Activated T-cell treated with anti-CD3 and anti-CD28 coated beads, Interleukin-2, amount 50 U/mL, for 48 hours (primary cell): ENCODE measurements around the gene HIF1A.
A peak's percentile ranks its signal among the peaks of the same experiment; 100 is the strongest.
"Not testable (repeated sequence)": the region's sequence is repeated elsewhere in the genome, so short reads cannot be mapped to it uniquely, and the experiment has no call there.

Source experiments
- DNase-seq, 2 experiments: peaks; one replicate each; pipeline ENCODE4 v3.0.0-alpha.2; 2020

The HIF1A gene

DNA sequence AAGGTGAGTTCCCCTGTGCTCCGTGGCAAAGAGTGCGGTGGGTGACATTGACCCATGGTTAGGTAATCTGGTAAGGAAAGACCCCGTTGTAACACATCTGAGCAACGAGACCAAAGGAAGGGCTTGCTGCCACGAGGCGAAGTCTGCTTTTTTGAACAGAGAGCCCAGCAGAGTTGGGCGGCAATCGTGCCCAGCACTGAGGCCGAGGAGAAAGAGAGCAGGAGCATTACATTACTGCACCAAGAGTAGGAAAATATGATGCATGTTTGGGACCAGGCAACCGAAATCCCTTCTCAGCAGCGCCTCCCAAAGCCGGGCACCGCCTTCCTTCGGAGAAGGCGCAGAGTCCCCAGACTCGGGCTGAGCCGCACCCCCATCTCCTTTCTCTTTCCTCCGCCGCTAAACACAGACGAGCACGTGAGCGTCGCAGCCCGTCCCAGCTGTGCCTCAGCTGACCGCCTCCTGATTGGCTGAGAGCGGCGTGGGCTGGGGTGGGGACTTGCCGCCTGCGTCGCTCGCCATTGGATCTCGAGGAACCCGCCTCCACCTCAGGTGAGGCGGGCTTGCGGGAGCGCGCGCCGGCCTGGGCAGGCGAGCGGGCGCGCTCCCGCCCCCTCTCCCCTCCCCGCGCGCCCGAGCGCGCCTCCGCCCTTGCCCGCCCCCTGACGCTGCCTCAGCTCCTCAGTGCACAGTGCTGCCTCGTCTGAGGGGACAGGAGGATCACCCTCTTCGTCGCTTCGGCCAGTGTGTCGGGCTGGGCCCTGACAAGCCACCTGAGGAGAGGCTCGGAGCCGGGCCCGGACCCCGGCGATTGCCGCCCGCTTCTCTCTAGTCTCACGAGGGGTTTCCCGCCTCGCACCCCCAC, at the start of gene HIF1A:
TSS of gene HIF1A (plus strand) at position 684 of the 865 bp plus-strand sequence. CDS start 292 bp downstream, outside the sequence.
- peak; percentile 94 to 96 for DNase-seq

DNA sequence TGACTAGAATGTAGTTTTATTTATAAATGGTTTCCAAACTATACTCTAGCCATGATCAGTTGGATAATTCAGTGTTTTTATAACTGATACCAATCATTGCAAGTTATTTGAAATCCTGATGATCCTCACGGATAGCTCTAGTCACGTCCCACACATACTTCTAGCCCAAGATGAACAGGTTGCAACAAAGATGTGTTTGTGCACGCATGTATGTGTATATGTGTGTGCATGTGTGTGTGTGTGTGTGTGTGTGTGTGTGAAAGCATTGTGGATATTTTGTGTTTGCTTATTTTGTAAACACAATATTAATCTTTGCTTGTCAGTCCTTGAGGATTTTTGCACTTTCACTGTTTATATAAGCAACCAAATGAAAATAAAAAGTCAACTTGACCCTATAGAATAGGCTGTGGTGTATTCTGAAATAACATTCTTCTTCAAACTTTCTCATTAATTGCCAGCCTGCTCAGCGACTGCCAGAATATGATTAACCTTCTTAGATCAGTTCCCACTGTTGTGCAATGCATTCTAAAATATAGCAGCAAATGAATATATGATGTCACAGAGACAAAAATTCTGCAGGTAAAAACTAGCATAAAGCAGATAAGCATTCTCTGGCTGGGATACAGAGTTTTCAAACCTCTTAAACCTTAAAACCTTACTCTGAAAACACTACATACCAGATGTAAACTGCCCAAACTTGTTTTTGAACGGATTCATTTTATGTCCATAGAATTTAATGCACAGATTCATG, 48.8 kb upstream of the HIF1A start:
- DNase-seq: no peak

DNA sequence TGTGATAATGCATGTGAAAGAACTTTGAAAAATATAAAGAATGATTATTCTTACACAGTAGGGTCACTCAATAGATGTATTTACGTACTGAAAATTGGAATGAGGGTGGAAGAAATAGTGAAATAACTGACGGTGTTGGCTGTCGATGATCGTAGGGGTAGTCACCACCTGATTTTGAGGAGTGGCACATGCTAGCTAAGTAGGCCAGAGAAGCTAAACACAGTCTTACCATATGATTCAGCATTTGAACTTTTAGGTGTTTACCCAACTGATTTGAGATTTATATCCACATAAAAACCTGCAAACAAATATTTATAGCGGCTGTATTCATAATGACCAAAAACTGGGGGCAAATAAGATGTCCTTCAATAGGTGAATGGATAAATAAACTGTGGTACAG, 47.6 kb upstream of the HIF1A start:
- DNase-seq: no peak

DNA sequence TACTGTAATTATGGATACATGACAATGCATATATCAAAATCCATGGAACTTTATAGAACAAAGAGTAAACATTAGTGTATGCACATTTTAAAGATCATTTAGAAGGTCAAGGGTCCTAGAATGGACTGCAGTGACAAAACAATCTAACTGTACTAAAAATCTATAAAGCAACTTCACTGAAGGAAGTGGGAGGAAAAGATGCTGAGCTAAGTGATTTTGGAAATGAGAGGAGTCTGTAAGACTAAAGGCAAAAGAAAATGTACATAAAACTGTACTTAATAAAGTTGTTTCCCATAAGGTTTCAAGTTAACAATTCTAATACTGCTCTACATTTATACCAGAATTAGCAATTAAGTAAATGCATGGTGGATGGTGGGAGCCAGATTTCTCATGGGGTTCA, 46.9 kb upstream of the HIF1A start:
- DNase-seq: no peak

DNA sequence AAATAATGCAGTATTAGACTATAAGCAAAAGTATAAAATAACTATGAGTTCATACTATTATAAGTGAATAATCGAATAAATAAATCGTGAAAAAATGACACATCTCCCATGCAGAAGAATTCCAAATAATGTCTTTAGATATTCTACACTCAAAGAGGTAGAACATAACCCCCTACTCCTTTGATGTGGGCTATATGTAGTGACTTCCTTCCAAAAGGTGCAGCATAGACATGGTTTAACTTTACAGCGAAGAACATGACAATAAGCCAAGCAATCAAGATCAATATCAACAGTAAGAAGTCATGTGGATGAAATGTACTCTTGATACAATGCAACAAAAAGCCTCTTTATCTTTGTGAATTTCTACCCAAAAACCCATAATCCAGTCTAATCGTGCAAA, 46.0 kb upstream of the HIF1A start:
- DNase-seq: no peak

DNA sequence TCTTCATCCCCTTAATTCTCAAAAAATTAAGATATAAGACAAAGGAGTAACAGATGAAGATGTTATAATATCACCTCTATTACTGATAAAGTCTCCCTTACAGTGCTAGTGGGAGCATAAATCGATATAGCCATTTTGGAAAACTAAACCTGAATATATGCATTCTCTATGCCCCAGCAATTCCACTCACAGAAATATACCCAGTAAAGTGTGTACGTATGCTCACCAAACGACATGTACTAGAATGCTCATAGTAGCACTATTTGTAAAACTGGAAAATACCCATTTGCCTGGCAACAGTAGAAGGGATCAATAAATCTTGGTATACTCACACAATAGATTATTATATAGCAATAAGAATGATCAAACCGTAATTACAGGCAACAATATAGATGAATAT, 44.0 kb upstream of the HIF1A start:
- DNase-seq: no peak

DNA sequence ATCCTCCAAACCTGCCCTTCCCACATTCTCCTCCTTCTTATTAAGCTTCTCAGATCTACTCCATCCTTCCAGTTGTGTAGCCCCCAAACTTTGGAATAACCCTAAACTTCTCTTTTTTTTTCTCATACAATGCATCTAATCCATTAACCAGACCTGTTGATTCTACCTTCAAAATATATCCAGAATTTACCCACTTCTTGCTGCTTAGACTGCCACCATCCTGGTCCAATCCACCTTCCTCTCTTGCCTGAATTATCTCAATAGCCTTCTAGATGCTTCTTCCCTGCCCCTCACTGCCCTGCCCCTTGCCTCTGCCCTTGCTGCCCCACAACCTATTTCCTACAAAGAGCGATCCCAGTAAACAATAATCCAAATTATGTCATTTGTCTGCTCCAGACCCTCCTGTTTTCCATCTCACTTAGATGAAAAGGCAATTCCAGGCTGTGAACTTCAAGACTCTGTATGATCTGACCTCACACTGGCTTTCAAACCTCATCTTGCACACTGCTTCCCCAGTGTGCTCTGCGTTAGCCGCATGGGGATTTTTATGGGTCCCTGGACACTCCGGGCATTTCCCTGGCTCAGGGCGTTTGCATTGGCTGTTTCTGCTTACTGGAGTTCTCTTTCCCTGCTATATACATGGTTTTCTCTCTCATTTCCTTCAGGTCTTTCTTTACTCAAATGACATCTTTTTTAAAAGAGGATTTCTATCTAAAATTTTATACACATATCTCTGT, 42.6 kb upstream of the HIF1A start:
- no peak for DNase-seq

DNA sequence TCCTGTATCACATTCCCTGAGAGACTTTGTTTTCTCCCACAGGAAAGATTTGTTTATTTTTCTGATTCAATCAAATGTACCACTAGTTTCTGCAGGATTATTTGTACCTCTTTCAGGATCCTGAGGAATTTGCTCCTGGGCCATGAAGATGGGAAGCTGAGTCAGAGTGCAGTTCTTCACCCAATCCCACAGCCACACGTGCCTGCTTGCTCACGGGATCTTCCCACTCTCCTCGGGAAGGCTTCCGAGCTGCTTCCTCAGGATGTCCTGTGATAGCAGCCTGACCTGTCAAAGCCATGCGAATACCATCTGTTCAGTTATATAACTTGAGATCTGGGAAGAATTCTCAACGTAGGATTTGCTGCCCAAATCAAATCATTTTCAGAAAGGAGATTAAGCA, 41.8 kb upstream of the HIF1A start:
- DNase-seq: no peak

DNA sequence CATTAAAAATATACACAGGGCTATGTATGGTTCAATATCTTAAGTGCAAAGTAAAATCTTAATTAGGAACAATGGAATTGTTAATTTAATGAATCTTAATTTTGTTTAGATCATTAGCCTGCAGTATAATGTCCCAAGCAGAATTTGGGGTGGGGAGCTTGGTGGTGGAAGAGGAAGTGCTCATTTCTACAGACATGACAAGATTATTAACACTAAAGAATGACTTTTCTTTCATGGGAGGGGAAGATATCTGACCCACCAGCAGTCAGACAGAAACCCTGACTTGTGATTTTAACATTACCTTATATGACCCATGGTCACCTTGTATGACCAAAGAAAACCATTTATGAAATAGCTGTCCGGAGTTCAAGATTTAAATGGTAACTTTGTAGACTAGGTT, 41.3 kb upstream of the HIF1A start:
- no peak for DNase-seq

DNA sequence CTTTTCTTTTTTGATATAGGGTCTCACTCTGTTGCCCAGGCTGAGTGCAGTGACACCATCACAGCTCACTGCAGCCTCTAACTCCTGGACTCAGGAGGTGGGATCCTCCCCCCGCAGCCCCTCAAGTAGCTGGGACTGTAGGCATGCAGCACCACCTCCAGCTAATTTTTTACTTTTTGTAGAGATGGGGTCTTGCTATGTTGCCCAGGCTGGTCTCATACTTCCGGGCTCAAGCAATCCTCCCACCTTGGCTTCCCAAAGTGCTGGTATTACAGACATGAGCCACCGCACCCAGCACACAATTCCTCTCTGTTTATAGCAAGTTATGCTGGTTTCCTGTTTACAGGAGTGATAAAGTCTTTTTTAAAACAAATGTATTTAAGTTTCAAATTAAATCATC, 39.5 kb upstream of the HIF1A start:
- DNase-seq: no peak

DNA sequence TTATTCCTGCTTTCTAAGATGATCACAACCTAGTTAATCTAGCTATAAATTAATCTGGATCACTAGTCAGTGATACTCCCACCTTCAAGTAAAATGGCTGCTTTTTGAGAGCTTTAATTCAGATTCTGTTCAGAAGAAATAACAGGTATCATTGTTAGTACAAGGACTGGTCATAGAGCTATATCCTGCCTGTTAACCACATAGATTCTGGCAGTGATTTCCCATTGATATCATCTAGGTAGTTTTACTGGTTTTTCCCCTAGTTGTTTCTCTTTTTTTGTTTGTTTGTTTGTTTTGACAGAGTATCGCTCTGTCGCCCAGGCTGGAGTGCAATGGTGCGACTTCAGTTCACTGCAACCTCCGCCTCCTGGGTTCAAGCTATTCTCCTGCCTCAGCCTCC, 39.0 kb upstream of the HIF1A start:
- DNase-seq: no peak

DNA sequence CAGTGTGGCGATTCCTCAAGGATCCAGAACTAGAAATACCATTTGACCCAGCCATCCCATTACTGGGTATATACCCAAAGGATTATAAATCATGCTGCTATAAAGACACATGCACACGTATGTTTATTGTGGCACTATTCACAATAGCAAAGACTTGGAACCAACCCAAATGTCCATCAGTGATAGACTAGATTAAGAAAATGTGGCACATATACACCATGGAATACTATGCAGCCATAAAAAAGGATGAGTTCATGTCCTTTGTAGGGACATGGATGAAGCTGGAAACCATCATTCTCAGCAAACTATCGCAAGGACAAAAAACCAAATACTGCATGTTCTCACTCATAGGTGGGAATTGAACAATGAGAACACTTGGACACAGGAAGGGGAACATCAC, 37.2 kb upstream of the HIF1A start:
- not testable (repeated sequence) for DNase-seq

DNA sequence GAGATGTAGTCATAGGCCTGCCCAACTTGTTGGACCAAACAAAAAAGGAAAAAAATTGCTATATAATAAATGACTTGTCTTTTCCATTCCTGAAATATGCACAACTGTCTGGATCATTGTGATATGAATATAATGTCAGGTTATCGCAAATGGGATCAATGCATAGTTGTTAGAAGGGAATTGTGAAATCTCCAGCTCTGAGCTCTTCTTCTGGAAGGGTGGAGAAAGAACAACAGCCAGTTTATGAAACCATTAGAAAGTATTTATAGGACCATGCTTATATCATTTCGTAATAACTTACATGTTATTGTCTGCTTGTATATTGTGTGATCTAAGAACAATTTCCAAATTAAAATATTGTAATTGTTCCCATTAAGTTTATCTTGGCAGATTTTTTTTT, 35.7 kb upstream of the HIF1A start:
- no peak for DNase-seq

DNA sequence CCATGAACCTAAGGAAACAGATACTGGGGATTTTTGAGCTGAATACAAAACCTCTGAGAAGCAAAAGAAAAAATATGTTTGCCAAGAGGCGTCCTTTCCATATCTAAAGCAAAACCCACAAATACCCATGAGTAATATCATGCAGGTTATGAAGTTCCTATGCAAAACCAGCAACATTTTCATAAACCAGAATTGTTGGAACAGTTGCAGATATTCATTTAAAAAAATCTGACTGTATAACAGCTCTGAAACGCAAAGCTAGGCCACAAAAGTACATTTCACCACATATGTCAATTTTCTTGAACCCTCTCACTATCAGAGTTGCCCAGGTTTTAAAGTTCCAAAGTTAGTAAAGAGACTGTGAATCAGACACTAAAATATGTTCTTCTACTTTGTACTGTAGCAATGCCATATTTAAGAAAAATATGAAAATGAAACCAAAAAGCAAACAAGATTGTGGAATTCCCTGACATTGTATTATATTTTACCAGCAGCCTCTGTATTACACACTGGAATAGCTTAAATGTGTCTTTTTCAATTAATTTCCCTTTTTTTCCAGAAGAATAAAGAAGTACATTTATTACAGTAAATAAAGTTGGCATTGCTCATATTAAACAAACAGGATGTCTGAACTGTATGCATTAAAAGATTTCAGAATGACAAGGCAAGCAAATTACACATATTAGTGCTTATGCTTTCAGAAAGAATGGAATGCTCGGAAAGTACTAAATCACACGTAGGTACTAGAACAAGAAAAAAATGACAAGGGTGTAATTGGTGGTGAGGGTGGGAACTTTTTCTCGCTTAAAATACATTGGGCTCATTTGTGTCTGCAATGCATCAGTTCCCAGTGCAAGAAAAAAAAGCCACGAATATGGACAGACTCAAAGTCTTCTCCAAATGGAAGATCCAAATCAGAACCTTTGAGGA, 33.6 kb upstream of the HIF1A start:
- DNase-seq: no peak

DNA sequence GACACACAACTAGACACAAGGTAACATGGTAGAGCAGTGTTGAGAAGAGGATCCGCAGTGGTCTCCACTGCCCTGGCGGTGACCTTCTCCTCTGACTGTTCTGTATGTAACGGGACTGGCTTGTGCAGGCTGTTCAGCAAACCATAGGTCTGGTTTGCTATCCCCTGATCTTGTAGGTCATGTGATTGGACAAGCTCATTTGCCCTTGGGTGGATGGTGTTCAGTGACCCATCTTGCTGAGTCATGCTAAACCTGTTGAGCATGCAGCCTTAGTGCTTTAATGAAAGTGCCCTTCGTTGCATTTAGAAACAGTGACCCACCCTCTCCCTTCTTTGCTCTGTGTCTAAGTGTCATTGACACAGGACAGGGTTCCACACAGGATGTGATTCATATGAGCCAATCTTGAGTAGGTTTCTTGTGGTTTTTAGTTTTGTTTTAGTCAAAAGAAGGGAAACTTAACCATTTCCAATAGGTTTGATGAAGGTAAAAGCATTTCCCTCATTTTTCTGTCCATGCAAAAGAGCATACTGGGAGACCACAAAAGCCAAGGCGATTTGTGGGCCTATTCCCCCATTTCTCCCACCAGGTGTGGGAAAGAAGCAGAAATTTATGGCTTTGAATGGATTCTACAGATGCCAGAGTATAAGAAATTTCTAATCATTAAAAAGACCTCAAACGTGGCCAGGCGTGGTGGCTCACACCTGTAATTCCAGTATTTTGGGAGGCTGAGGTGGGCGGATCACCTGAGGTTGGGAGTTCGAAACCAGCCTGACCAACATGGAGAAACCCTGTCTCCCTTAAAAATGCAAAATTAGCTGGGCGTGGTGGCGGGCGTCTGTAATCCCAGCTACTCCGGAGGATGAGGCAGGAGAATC, 32.6 kb upstream of the HIF1A start:
- DNase-seq: peak; percentile 75 to 77

DNA sequence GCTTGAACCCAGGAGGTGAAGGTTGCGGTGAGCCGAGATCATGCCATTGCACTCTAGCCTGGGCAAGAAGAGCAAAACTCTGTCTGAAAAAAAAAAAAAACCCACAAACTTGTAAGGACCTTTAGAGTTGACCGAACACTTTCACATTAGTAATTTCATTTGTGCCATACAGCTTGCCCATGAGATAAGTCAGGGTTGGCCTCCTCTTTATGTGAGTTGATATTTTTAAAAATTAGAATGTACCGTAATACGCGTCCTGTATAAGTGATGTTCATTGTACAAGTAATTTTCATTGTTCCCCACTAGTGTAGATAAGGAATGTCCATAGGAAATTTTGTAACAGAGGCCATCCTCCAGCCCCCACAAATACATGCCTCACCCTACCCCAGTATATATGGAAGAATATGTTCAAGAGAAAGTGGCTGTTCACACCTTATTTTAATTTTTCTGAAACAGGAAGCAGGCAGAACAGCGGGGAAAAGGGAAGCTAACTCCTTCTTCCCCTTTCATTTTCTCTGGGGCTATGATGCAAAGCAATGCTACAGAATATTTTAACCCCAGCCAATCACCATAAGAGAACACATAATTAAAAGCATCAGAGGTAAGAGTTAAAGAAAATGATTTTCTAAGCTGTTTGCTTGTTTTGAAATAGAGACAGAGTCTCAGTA, 31.9 kb upstream of the HIF1A start:
- DNase-seq: no peak

DNA sequence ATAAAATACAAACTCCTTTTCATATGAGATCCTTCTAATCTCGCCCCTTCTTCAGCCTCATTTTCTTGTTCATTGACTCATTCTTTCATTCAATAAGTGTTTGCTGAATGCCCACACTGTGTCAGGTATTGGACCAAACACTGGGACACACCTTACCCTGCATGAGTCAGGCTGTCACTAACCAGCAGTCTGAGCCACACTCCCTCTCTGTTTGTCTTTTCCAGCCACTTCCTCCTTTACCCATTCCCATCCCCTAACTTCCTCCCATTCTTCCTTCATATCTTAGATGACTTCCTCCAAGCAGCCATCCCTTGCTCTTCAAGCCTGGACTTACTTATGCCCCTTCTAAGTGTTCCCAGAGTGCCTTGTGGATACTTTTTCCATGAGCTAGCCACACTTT, 27.0 kb upstream of the HIF1A start:
- DNase-seq: no peak

DNA sequence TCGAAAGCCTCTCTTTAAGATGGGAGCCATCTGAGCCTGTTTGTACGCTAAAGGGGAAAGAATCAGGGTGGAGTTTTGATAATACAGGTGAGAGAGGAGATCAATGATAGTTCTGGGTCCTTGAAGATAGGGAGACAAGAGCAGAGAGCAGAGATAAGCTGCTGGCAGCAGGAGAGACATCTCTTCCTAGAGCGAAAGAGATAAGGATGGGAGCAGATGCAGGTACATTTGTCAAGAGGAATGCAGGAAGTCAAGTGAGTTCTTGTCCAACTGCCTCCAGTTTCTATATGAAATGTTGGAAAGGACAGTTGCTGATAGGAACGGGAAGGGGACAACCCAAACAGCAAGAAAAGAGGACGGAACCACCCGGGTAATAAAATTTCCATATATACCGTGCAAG, 24.7 kb upstream of the HIF1A start:
- DNase-seq: no peak

DNA sequence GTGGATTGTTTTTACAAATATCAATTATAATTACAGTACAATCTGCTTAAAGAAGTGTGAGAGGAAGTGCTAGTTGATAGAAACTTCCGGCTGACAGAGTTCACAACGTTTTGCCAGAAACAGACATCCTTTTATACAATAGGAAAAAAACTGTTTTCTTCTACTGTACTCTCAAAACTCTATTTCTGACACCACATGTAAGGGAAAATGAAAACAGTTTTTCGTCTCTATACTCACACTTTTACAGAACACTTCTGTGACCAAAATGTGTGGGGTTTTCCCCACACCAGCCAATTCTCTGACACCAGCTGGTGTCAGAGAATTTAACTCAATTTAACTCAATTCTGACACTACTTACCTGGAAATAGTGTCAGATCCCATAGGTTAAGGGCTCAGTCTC, 24.2 kb upstream of the HIF1A start:
- DNase-seq: peak in 1 of 2 experiments; percentile 44

DNA sequence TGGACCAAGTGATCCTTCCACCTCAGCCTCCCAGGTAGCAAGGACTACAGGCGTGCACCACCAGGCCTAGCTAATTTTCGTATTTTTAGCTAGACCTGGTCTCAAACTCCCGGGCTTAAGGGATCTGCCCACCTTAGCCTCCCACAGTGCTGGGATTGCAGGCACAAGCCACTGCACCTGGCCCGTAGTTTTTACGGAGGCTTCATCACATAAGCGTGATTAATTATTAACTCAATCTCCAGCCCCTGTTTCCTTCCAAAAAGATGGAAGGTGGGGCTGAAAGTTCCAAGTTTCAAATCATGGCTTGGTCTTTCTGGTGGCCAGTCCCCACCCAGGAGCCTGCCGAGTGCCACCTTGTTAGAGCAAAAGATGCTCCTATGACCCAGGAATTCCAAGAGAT, 22.5 kb upstream of the HIF1A start:
- DNase-seq: no peak

DNA sequence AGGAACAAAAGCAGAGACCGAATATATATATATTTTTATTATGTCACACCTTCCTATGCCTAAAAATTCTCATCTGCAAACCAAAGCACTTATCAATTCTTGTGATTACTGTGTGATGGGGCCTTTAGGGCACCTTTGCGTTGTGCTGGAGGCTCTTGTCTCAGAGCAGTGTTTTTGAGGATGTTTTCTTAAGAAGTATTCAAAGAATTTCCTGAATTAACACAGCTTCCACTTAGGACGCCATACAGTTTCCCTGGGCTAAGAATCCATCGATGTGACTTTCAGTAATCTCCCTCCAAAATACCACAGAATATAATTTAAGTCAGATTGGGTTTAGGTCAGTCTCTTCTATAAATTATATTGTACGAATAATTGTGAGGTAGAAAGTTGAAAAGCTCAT, 22.0 kb upstream of the HIF1A start:
- DNase-seq: no peak
